H1 (cell line): ENCODE data around the gene RPS6KL1. TPM values are rescaled to one million over a fixed set of nuclear protein-coding genes. Genes with fewer than 3 reads are reported as not detected.

Source experiments
- CTCF ChIA-PET: fragments of 300-600 bp; sonication (Branson Sonifier 250); formaldehyde crosslinking; loops from one replicate; lab custom pipeline; 2021; ENCODE audit not compliant: partially characterized antibody; lab: Charles Lee
- POLR2A ChIA-PET: fragments of 300-600 bp; sonication (Branson Sonifier 250); formaldehyde crosslinking; loops from one replicate; lab custom pipeline; 2021; ENCODE audit warnings: inconsistent platforms; ENCODE audit not compliant: partially characterized antibody; lab: Charles Lee
- DNase-seq, 2 experiments: peaks; one replicate each; pipeline versions ENCODE4 v3.0.0 to v3.0.0-alpha.2; 2010 to 2022; ENCODE audit warnings: low spot score in 2 of 2, low read depth in 1 of 2, mixed read lengths in 1 of 2
- FAIRE-seq: peaks from 2 replicates; lab custom pipeline; 2011; peaks lifted over from hg19 to GRCh38; lab: Jason Lieb, UNC
- H2AFZ ChIP-seq: 2 replicates; pipeline ENCODE4 v1.8.1; 2012; ENCODE audit warnings: low read length, inconsistent platforms
- H2AK5ac ChIP-seq: 2 replicates; pipeline ENCODE4 v1.6.1; 2013; ENCODE audit warnings: low read depth, low read length
- H2BK120ac ChIP-seq: replicated peaks from 2 replicates; pipeline ENCODE3; 2013; ENCODE audit warnings: low read depth, low read length, inconsistent platforms
- H2BK12ac ChIP-seq: 2 replicates; pipeline ENCODE4 v1.6.1; 2013; ENCODE audit warnings: low read depth, low read length
- H2BK15ac ChIP-seq: 2 replicates; pipeline ENCODE4 v1.6.1; 2013; ENCODE audit warnings: low read length
- H2BK20ac ChIP-seq: 2 replicates; pipeline ENCODE4 v1.6.1; 2013; ENCODE audit warnings: low read length
- H2BK5ac ChIP-seq: 2 replicates; pipeline ENCODE4 v1.6.1; 2013; ENCODE audit warnings: low read depth, low read length
- H3K14ac ChIP-seq: 2 replicates; pipeline ENCODE4 v1.6.1; 2013; ENCODE audit warnings: inconsistent platforms; ENCODE audit not compliant: insufficient read length
- H3K18ac ChIP-seq: 2 replicates; pipeline ENCODE4 v1.6.1; 2013; ENCODE audit warnings: low read length; ENCODE audit errors: extremely low read depth
- H3K23ac ChIP-seq: 2 replicates; pipeline ENCODE4 v1.6.1; 2013; ENCODE audit warnings: inconsistent platforms; ENCODE audit not compliant: insufficient read length
- H3K23me2 ChIP-seq: 2 replicates; pipeline ENCODE4 v1.6.1; 2013; ENCODE audit warnings: low read depth, low read length
- H3K27ac ChIP-seq: 2 replicates; pipeline ENCODE4 v1.6.1; 2011; ENCODE audit warnings: low read depth, low read length, inconsistent platforms
- H3K27me3 ChIP-seq, 4 experiments: replicated peaks in 1 of 4; 1 replicate in 1 of 4; 2 replicates in 3 of 4; pipeline versions ENCODE4 v1.6.1 to v1.8.1; 2011 to 2013; ENCODE audit warnings: low read length in 3 of 4, mild to moderate bottlenecking in 3 of 4, inconsistent platforms in 2 of 4, mixed read lengths in 2 of 4, moderate library complexity in 1 of 4; ENCODE audit not compliant: control insufficient read depth in 3 of 4, insufficient read depth in 3 of 4; ENCODE audit errors: extremely low read depth in 1 of 4
- H3K36me3 ChIP-seq, 4 experiments: 2 replicates each; pipeline versions ENCODE4 v1.6.1 to v1.8.1; 2011 to 2013; ENCODE audit warnings: mild to moderate bottlenecking in 4 of 4, low read length in 3 of 4, moderate library complexity in 2 of 4, control low read depth in 1 of 4, inconsistent platforms in 1 of 4; ENCODE audit not compliant: insufficient read depth in 4 of 4, control insufficient read depth in 2 of 4
- H3K4ac ChIP-seq: replicated peaks from 2 replicates; pipeline ENCODE3; 2013; ENCODE audit warnings: low read length, low read depth, mixed read lengths, inconsistent platforms; ENCODE audit not compliant: insufficient read length
- H3K4me1 ChIP-seq, 4 experiments: replicated peaks in 1 of 4; 1 replicate in 1 of 4; 2 replicates in 3 of 4; pipeline versions ENCODE4 v1.6.1 to v1.8.1; 2011 to 2013; ENCODE audit warnings: low read length in 3 of 4, inconsistent platforms in 2 of 4, mixed read lengths in 1 of 4; ENCODE audit not compliant: insufficient read depth in 4 of 4, control insufficient read depth in 3 of 4
- H3K4me2 ChIP-seq, 2 experiments: 2 replicates each; pipeline versions ENCODE4 v1.6.1 to v1.8.1; 2011 to 2013; ENCODE audit warnings: low read depth in 2 of 2, low read length in 2 of 2, control low read depth in 1 of 2, inconsistent platforms in 1 of 2, mild to moderate bottlenecking in 1 of 2; ENCODE audit not compliant: insufficient read depth in 1 of 2
- H3K4me3 ChIP-seq, 4 experiments: fragments of 200-600, 300-600 bp in 1 of 4; sonication (generic), shearing (Covaris generic), sonication (Bioruptor Twin) in 1 of 4; 2 replicates each; pipeline versions ENCODE4 v1.5.1 to v1.8.1; 2011 to 2016; ENCODE audit warnings: low read length in 4 of 4, low read depth in 3 of 4, control low read depth in 2 of 4, inconsistent platforms in 2 of 4, mild to moderate bottlenecking in 2 of 4, mixed read lengths in 1 of 4, moderate library complexity in 1 of 4; ENCODE audit not compliant: insufficient read depth in 2 of 4; ENCODE audit errors: extremely low read depth in 1 of 4
- H3K56ac ChIP-seq: replicated peaks from 2 replicates; pipeline ENCODE3; 2013; ENCODE audit warnings: low read depth, mild to moderate bottlenecking, mixed read lengths, low read length, inconsistent platforms; ENCODE audit not compliant: insufficient read length
- H3K79me1 ChIP-seq: 2 replicates; pipeline ENCODE4 v1.6.1; 2013; ENCODE audit warnings: low read depth, low read length, control low read depth
- H3K79me2 ChIP-seq, 2 experiments: 2 replicates each; pipeline versions ENCODE4 v1.6.1 to v1.8.1; 2012 to 2013; ENCODE audit warnings: low read length in 2 of 2, mild to moderate bottlenecking in 2 of 2, inconsistent platforms in 1 of 2; ENCODE audit not compliant: insufficient read depth in 2 of 2, control insufficient read depth in 1 of 2
- H3K9ac ChIP-seq, 4 experiments: replicated peaks in 1 of 4; 1 replicate in 1 of 4; 2 replicates in 3 of 4; pipeline versions ENCODE4 v1.6.1 to v1.8.1; 2011 to 2013; ENCODE audit warnings: low read depth in 3 of 4, low read length in 3 of 4, control low read depth in 2 of 4, mild to moderate bottlenecking in 2 of 4, moderate library complexity in 2 of 4, inconsistent platforms in 1 of 4; ENCODE audit errors: extremely low read depth in 1 of 4
- H3K9me3 ChIP-seq, 2 experiments: 2 replicates each; pipeline versions ENCODE4 v1.6.1 to v1.8.1; 2012 to 2013; ENCODE audit warnings: mild to moderate bottlenecking in 2 of 2, moderate library complexity in 2 of 2, control low read depth in 1 of 2, inconsistent platforms in 1 of 2, low read depth in 1 of 2, low read length in 1 of 2, mixed read lengths in 1 of 2; ENCODE audit not compliant: insufficient read depth in 2 of 2
- H4K20me1 ChIP-seq, 2 experiments: replicated peaks in 1 of 2; 2 replicates each; pipeline versions ENCODE3 to v1.8.1; 2011 to 2013; ENCODE audit warnings: inconsistent platforms in 2 of 2, low read length in 2 of 2, mild to moderate bottlenecking in 1 of 2; ENCODE audit not compliant: insufficient read depth in 2 of 2, control insufficient read depth in 1 of 2
- H4K5ac ChIP-seq: 2 replicates; pipeline ENCODE4 v1.6.1; 2013; ENCODE audit warnings: low read length, low read depth, mixed read lengths, inconsistent platforms; ENCODE audit not compliant: insufficient read length
- H4K8ac ChIP-seq: 2 replicates; pipeline ENCODE4 v1.8.0; 2013; ENCODE audit warnings: mild to moderate bottlenecking, moderate library complexity, low read length, inconsistent platforms; ENCODE audit not compliant: insufficient read depth; ENCODE audit errors: extremely low read depth
- H4K91ac ChIP-seq: replicated peaks from 2 replicates; pipeline ENCODE3; 2013; ENCODE audit warnings: low read length, mixed read lengths, inconsistent platforms; ENCODE audit not compliant: insufficient read length
- BACH1 ChIP-seq: IDR thresholded peaks from 2 replicates; pipeline ENCODE4 v1.6.1; 2012; ENCODE audit warnings: low read length, improper control_type of control experiment
- BCL11A ChIP-seq, 2 experiments: IDR thresholded peaks; one replicate each; pipeline ENCODE4 v1.6.1; 2011; ENCODE audit warnings: low read depth in 2 of 2, low read length in 2 of 2, mild to moderate bottlenecking in 2 of 2
- MAX ChIP-seq: IDR thresholded peaks from 2 replicates; pipeline ENCODE4 v1.6.1; 2012; ENCODE audit warnings: inconsistent platforms
- NRF1 ChIP-seq: IDR thresholded peaks from 2 replicates; pipeline ENCODE4 v1.6.1; 2011; ENCODE audit warnings: mild to moderate bottlenecking, low read depth, low read length, improper control_type of control experiment
- RAD21 ChIP-seq, 2 experiments: IDR thresholded peaks in 1 of 2; conservative IDR thresholded peaks in 1 of 2; 2 replicates each; pipeline ENCODE4 v1.6.1; 2011; ENCODE audit warnings: low read depth in 2 of 2, low read length in 2 of 2, improper control_type of control experiment in 1 of 2, inconsistent platforms in 1 of 2, mild to moderate bottlenecking in 1 of 2, moderate library complexity in 1 of 2
- RXRA ChIP-seq: IDR thresholded peaks from 2 replicates; pipeline ENCODE4 v1.6.1; 2011; ENCODE audit warnings: low read depth, mild to moderate bottlenecking, low read length, moderate library complexity; ENCODE audit not compliant: insufficient read depth
- SIN3A ChIP-seq, 2 experiments: IDR thresholded peaks in 1 of 2; conservative IDR thresholded peaks in 1 of 2; 2 replicates each; pipeline ENCODE4 v1.6.1; 2011 to 2012; ENCODE audit warnings: low read length in 2 of 2, improper control_type of control experiment in 1 of 2, low read depth in 1 of 2, mild to moderate bottlenecking in 1 of 2
- SIRT6 ChIP-seq: IDR thresholded peaks from one replicate; pipeline ENCODE4 v1.7.1; 2012; ENCODE audit warnings: low read length, inconsistent platforms
- SUZ12 ChIP-seq: fragments of 200-600 bp; sonication (generic); IDR thresholded peaks from 2 replicates; pipeline ENCODE4 v1.6.1; 2012; ENCODE audit warnings: mild to moderate bottlenecking, inconsistent platforms, low read length, moderate library complexity, mixed read lengths
- WGBS, 2 experiments: shearing (Covaris generic) in 1 of 2; methylation state at CpG; one replicate each; pipeline versions ENCODE4 v1.1.6 to v1.1.7; 2013 to 2015; ENCODE audit warnings: low lambda C conversion rate in 2 of 2, mixed read lengths in 2 of 2, inconsistent platforms in 1 of 2, low coverage in 1 of 2, missing lambda C conversion rate in 1 of 2; ENCODE audit not compliant: insufficient replicate concordance in 2 of 2, insufficient coverage in 1 of 2, insufficient read length in 1 of 2; ENCODE audit errors: extremely low coverage in 1 of 2, missing lambda C conversion rate in 1 of 2; 5-methylcytosine and 5-hydroxymethylcytosine counted together
- polyA plus RNA-seq, 7 experiments: library from polyadenylated mRNA; depleted of rRNA in 3 of 7; stranded (reverse) in 5 of 7; unstranded in 2 of 7; fragments of >200 nt in 5 of 7; fragments of 200-250 nt in 2 of 7; gene quantifications; 1 replicate in 5 of 7; 2 replicates in 1 of 7; 4 replicates in 1 of 7; pipeline versions ENCODE4 v1.2.1 to v1.2.3, GENCODE V29; 2011 to 2013; ENCODE audit warnings: missing spikeins in 2 of 7, mixed read lengths in 2 of 7
- total RNA-seq: library from RNA; stranded (reverse); fragmentation: NEBNext Ultra II Directional; extraction: Animal tissue kit (Norgen Biotek cat#: 25700); gene quantifications from 2 replicates; pipeline ENCODE4 v1.2.1, GENCODE V29; 2021

Gene RPS6KL1
- total and polyA plus RNA-seq, 2 of the 8 experiments (the other 6 are each of a cell fraction or from before 2014, with no cell fraction given) = 9.8 to 13.8 TPM

- TF ChIP-seq BACH1 = no peak
- no peak for TF ChIP-seq NRF1
- no peak for TF ChIP-seq MAX
- TF ChIP-seq RAD21 (IDR thresholded peaks at IDR 0.05 in 1 of 2, conservative IDR thresholded peaks at IDR 0.05 in 1 of 2; ENCODE audit: low read depth in 2 of 2, low read length in 2 of 2) = no peak
- TF ChIP-seq RXRA = no peak
- TF ChIP-seq BCL11A (IDR thresholded peaks at IDR 0.05; ENCODE audit: low read depth in 2 of 2, low read length in 2 of 2) = no peak
- no peak for TF ChIP-seq SUZ12
- no peak for TF ChIP-seq SIN3A (conservative IDR thresholded peaks at IDR 0.05 in 1 of 2, IDR thresholded peaks at IDR 0.05 in 1 of 2; ENCODE audit: low read depth in 1 of 2, low read length in 2 of 2)
- TF ChIP-seq SIRT6 = no peak
- TF ChIP-seq, all 59 proteins: peak for 0
- 93% methylated on average over 7 of the region's 9 CpGs; no CpG with 5 or more reads in 1 of the 2 experiments for WGBS, 2 experiments
- Histone ChIP-seq H3K9me3 (no peaks in the 10 kb centered on the region), H2AFZ (no peak overlapping the region), H3K56ac (no peak overlapping the region), H4K20me1 (no peaks in the 10 kb centered on the region), H4K5ac (no peak overlapping the region), H3K9ac (no peak overlapping the region), H3K4me3 (no peak overlapping the region), H4K91ac (no peak overlapping the region), H3K27ac (no peak overlapping the region), H3K4me1 (peaks cover 0 to 27% (median 11%) of the 10 kb centered on the region in 4 experiments; a peak in 6 of 7 replicates), H3K14ac (no peak overlapping the region), H2BK120ac (no peak overlapping the region), H2BK12ac (no peak overlapping the region), H3K23ac (no peak overlapping the region), H3K79me1 (no peaks in the 10 kb centered on the region), H3K36me3 (no peaks in the 10 kb centered on the region), H2BK15ac (no peak overlapping the region), H3K27me3 (peaks cover 0 to 11% (median 8%) of the 10 kb centered on the region in 4 experiments; a peak in 5 of 7 replicates), H4K8ac (no peak overlapping the region), H3K4ac (no peak overlapping the region), H2BK20ac (no peak overlapping the region), H2BK5ac (no peak overlapping the region), H3K4me2 (no peak overlapping the region), H3K79me2 (no peaks in the 10 kb centered on the region), H2AK5ac (no peak overlapping the region), H3K23me2 (peaks cover 10% of the 10 kb centered on the region), H3K18ac (no peak overlapping the region)
- DNase-seq (no peak), FAIRE-seq (no peak)
- CTCF ChIA-PET = interaction anchor here (0.6 to 5.3 kb wide), 5 partner anchors 17 to 156 kb away, joined by 3 to 33 read pairs (median 6); partner anchors contain the start of gene EIF2B2
- POLR2A ChIA-PET = interaction anchor here (0.6 to 1.6 kb wide), 2 partner anchors 29 to 76 kb away, joined by 4 read pairs; partner anchors contain the start of gene RPS6KL1
Measured at GRCh38 chr14:74950795-74951442, 27.9 kb upstream of the RPS6KL1 start.
